OCI-LY7 (cell line): ENCODE results near the gene H19.

Source experiments
- CTCF ChIP-seq: fragments of 200-600 bp; sonication (generic); conservative IDR thresholded peaks from 2 replicates; pipeline ENCODE4 v1.5.1; 2014; ENCODE audit warnings: mild to moderate bottlenecking, antibody characterized with exemption, low read length, moderate library complexity, mixed read lengths
- EZH2phosphoT487 ChIP-seq: fragments of 200-600 bp; sonication (generic); IDR thresholded peaks from 2 replicates; pipeline ENCODE4 v1.6.1; 2018; ENCODE audit warnings: low read depth, borderline replicate concordance, mild to moderate bottlenecking, mixed run types, antibody characterized with exemption, low read length, moderate library complexity, mixed read lengths

GRCh38 chr11:1988667-1989317 is 8.8 kb downstream of the H19 start:
- no peak for TF ChIP-seq CTCF
- no peak for TF ChIP-seq EZH2phosphoT487
